GM11168 (cell line): ENCODE results near the gene LTBP3.
"Not testable (repeated sequence)": the region's sequence is repeated elsewhere in the genome, so short reads cannot be mapped to it uniquely, and the experiment has no call there.

Experiments used
- in situ Hi-C: fragments of 300-500 bp; cut with MboI; formaldehyde crosslinking; loops from one replicate; pipeline ENCODE4 v1.12.0; 2022; ENCODE audit warnings: low sequenced_read_pairs; ENCODE audit not compliant: unreplicated experiment

Gene LTBP3

GRCh38 chr11:65518941-65519549 lies 39.1 kb downstream of the LTBP3 start:
- in situ Hi-C loops = not testable (repeated sequence)

GRCh38 chr11:65516135-65516968 lies 41.8 kb downstream of the LTBP3 start:
- in situ Hi-C loops = no loop called here

GRCh38 chr11:65512311-65512710 lies 45.8 kb downstream of the LTBP3 start:
- in situ Hi-C loops = loop anchor here (5.0 kb wide), 1 partner anchor 95 kb away; no protein-coding TSS in a partner anchor

GRCh38 chr11:65506772-65507505 lies 51.2 kb downstream of the LTBP3 start:
- in situ Hi-C loops = no loop called here

- in situ Hi-C loops = no loop called here
These were observed 51.8 kb downstream of the LTBP3 start for GRCh38 chr11:65506290-65506771.

DNA sequence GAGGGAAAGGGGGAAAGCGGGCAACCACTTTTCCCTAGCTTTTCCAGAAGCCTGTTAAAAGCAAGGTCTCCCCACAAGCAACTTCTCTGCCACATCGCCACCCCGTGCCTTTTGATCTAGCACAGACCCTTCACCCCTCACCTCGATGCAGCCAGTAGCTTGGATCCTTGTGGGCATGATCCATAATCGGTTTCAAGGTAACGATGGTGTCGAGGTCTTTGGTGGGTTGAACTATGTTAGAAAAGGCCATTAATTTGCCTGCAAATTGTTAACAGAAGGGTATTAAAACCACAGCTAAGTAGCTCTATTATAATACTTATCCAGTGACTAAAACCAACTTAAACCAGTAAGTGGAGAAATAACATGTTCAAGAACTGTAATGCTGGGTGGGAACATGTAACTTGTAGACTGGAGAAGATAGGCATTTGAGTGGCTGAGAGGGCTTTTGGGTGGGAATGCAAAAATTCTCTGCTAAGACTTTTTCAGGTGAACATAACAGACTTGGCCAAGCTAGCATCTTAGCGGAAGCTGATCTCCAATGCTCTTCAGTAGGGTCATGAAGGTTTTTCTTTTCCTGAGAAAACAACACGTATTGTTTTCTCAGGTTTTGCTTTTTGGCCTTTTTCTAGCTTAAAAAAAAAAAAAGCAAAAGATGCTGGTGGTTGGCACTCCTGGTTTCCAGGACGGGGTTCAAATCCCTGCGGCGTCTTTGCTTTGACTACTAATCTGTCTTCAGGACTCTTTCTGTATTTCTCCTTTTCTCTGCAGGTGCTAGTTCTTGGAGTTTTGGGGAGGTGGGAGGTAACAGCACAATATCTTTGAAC lies 52.5 kb downstream of the LTBP3 start:
- in situ Hi-C loops = no loop called here

DNA sequence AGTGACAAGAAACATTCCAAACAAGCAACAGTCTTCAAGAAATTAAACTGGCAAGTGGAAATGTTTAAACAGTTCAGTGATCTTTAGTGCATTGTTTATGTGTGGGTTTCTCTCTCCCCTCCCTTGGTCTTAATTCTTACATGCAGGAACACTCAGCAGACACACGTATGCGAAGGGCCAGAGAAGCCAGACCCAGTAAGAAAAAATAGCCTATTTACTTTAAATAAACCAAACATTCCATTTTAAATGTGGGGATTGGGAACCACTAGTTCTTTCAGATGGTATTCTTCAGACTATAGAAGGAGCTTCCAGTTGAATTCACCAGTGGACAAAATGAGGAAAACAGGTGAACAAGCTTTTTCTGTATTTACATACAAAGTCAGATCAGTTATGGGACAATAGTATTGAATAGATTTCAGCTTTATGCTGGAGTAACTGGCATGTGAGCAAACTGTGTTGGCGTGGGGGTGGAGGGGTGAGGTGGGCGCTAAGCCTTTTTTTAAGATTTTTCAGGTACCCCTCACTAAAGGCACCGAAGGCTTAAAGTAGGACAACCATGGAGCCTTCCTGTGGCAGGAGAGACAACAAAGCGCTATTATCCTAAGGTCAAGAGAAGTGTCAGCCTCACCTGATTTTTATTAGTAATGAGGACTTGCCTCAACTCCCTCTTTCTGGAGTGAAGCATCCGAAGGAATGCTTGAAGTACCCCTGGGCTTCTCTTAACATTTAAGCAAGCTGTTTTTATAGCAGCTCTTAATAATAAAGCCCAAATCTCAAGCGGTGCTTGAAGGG lies 53.3 kb downstream of the LTBP3 start:
- in situ Hi-C loops = no loop called here

- in situ Hi-C loops = no loop called here
These were observed 54.0 kb downstream of the LTBP3 start for GRCh38 chr11:65503949-65504673.

DNA sequence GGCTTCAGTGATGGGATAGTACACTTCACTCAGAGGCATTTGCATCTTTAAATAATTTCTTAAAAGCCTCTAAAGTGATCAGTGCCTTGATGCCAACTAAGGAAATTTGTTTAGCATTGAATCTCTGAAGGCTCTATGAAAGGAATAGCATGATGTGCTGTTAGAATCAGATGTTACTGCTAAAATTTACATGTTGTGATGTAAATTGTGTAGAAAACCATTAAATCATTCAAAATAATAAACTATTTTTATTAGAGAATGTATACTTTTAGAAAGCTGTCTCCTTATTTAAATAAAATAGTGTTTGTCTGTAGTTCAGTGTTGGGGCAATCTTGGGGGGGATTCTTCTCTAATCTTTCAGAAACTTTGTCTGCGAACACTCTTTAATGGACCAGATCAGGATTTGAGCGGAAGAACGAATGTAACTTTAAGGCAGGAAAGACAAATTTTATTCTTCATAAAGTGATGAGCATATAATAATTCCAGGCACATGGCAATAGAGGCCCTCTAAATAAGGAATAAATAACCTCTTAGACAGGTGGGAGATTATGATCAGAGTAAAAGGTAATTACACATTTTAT lies 54.7 kb downstream of the LTBP3 start:
- in situ Hi-C loops = no loop called here

DNA sequence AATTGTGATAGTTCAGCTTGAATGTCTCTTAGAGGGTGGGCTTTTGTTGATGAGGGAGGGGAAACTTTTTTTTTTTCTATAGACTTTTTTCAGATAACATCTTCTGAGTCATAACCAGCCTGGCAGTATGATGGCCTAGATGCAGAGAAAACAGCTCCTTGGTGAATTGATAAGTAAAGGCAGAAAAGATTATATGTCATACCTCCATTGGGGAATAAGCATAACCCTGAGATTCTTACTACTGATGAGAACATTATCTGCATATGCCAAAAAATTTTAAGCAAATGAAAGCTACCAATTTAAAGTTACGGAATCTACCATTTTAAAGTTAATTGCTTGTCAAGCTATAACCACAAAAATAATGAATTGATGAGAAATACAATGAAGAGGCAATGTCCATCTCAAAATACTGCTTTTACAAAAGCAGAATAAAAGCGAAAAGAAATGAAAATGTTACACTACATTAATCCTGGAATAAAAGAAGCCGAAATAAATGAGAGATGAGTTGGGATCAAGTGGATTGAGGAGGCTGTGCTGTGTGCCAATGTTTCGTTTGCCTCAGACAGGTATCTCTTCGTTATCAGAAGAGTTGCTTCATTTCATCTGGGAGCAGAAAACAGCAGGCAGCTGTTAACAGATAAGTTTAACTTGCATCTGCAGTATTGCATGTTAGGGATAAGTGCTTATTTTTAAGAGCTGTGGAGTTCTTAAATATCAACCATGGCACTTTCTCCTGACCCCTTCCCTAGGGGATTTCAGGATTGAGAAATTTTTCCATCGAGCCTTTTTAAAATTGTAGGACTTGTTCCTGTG lies 55.4 kb downstream of the LTBP3 start:
- in situ Hi-C loops = no loop called here

GRCh38 chr11:65502274-65502554 lies 55.9 kb downstream of the LTBP3 start:
- in situ Hi-C loops = no loop called here

- in situ Hi-C loops = no loop called here
These were observed 56.5 kb downstream of the LTBP3 start for GRCh38 chr11:65501472-65502273.

DNA sequence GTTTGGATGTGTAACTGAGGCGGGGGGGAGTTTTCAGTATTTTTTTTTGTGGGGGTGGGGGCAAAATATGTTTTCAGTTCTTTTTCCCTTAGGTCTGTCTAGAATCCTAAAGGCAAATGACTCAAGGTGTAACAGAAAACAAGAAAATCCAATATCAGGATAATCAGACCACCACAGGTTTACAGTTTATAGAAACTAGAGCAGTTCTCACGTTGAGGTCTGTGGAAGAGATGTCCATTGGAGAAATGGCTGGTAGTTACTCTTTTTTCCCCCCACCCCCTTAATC lies 57.0 kb downstream of the LTBP3 start:
- in situ Hi-C loops = no loop called here

GRCh38 chr11:65500387-65501185 lies 57.6 kb downstream of the LTBP3 start:
- in situ Hi-C loops = no loop called here

DNA sequence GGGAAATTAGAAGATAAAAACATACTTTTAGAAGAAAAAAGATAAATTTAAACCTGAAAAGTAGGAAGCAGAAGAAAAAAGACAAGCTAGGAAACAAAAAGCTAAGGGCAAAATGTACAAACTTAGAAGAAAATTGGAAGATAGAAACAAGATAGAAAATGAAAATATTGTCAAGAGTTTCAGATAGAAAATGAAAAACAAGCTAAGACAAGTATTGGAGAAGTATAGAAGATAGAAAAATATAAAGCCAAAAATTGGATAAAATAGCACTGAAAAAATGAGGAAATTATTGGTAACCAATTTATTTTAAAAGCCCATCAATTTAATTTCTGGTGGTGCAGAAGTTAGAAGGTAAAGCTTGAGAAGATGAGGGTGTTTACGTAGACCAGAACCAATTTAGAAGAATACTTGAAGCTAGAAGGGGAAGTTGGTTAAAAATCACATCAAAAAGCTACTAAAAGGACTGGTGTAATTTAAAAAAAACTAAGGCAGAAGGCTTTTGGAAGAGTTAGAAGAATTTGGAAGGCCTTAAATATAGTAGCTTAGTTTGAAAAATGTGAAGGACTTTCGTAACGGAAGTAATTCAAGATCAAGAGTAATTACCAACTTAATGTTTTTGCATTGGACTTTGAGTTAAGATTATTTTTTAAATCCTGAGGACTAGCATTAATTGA lies 58.3 kb downstream of the LTBP3 start:
- in situ Hi-C loops = no loop called here
